A549 (cell line): ENCODE data around the gene CC2D2B.

Source experiments
- HOXB13 ChIP-seq: fragments of 250-450 bp; sonication (Bioruptor Pico); IDR thresholded peaks from 2 replicates; pipeline ENCODE4 v1.5.0; 2020; ENCODE audit warnings: low read depth, mild to moderate bottlenecking, moderate library complexity
- JUN ChIP-seq, 2 experiments: fragments of >200 bp; sonication (Bioruptor Twin); formaldehyde crosslinking; IDR thresholded peaks; 2 replicates in 1 of 2; 3 replicates in 1 of 2; pipeline ENCODE4 v1.6.1; 2016 to 2017
- PHF8 ChIP-seq: fragments of 200-600 bp; sonication (generic); IDR thresholded peaks from 2 replicates; pipeline ENCODE4 v1.6.1; 2016; ENCODE audit warnings: low read depth, mild to moderate bottlenecking, antibody characterized with exemption, moderate library complexity, borderline replicate concordance
- POLR2A ChIP-seq: IDR thresholded peaks from 2 replicates; pipeline ENCODE4 v1.6.1; 2012; ENCODE audit warnings: mild to moderate bottlenecking, low read length
- RFX5 ChIP-seq: fragments of 450-650 bp; IDR thresholded peaks from 2 replicates; pipeline ENCODE4 v1.7.1; 2014; ENCODE audit warnings: antibody characterized with exemption, mild to moderate bottlenecking, moderate library complexity
- TF ChIP-seq, protein P1 (sequence below): fragments of >200 bp; sonication (Bioruptor Twin); formaldehyde crosslinking; IDR thresholded peaks from 3 replicates; pipeline ENCODE4 v1.5.1; 2016
- TF ChIP-seq, protein P2 (sequence below): fragments of 200-600 bp; sonication (generic); IDR thresholded peaks from 2 replicates; pipeline ENCODE4 v1.6.1; 2016; ENCODE audit warnings: antibody characterized with exemption, mild to moderate bottlenecking, moderate library complexity
- TF ChIP-seq, protein P3 (sequence below): IDR thresholded peaks from 2 replicates; pipeline ENCODE4 v1.6.1; 2012
- TF ChIP-seq, protein P4 (sequence below): IDR thresholded peaks from 2 replicates; pipeline ENCODE4 v1.6.1; 2012; ENCODE audit warnings: low read depth, borderline replicate concordance

DNA sequence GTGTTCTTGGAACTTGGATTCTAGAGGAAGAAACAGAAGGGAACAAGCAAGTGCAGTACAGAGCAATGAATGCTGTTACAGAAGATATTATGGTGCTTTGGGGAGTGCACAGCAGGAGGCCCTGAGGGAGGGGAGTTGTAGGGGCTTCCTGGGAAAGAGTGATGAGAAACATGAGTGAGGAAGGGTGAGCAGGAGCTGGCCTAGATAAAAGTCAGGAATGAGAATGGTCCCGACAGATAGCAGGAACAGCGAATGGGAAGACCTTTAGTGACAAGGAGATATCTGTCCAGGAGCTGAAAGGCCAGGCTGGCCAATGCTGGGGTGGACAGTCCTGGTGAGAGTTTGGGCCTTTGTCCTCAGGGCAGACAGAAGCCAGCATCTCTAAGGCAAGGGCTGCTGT is 115.0 kb downstream of the CC2D2B start:
- TF ChIP-seq RFX5, result no peak
- TF ChIP-seq, protein P1, sequence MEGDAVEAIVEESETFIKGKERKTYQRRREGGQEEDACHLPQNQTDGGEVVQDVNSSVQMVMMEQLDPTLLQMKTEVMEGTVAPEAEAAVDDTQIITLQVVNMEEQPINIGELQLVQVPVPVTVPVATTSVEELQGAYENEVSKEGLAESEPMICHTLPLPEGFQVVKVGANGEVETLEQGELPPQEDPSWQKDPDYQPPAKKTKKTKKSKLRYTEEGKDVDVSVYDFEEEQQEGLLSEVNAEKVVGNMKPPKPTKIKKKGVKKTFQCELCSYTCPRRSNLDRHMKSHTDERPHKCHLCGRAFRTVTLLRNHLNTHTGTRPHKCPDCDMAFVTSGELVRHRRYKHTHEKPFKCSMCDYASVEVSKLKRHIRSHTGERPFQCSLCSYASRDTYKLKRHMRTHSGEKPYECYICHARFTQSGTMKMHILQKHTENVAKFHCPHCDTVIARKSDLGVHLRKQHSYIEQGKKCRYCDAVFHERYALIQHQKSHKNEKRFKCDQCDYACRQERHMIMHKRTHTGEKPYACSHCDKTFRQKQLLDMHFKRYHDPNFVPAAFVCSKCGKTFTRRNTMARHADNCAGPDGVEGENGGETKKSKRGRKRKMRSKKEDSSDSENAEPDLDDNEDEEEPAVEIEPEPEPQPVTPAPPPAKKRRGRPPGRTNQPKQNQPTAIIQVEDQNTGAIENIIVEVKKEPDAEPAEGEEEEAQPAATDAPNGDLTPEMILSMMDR, result no peak
- TF ChIP-seq, protein P2, sequence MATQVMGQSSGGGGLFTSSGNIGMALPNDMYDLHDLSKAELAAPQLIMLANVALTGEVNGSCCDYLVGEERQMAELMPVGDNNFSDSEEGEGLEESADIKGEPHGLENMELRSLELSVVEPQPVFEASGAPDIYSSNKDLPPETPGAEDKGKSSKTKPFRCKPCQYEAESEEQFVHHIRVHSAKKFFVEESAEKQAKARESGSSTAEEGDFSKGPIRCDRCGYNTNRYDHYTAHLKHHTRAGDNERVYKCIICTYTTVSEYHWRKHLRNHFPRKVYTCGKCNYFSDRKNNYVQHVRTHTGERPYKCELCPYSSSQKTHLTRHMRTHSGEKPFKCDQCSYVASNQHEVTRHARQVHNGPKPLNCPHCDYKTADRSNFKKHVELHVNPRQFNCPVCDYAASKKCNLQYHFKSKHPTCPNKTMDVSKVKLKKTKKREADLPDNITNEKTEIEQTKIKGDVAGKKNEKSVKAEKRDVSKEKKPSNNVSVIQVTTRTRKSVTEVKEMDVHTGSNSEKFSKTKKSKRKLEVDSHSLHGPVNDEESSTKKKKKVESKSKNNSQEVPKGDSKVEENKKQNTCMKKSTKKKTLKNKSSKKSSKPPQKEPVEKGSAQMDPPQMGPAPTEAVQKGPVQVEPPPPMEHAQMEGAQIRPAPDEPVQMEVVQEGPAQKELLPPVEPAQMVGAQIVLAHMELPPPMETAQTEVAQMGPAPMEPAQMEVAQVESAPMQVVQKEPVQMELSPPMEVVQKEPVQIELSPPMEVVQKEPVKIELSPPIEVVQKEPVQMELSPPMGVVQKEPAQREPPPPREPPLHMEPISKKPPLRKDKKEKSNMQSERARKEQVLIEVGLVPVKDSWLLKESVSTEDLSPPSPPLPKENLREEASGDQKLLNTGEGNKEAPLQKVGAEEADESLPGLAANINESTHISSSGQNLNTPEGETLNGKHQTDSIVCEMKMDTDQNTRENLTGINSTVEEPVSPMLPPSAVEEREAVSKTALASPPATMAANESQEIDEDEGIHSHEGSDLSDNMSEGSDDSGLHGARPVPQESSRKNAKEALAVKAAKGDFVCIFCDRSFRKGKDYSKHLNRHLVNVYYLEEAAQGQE, result no peak
- no peak for TF ChIP-seq PHF8
- TF ChIP-seq, protein P3, sequence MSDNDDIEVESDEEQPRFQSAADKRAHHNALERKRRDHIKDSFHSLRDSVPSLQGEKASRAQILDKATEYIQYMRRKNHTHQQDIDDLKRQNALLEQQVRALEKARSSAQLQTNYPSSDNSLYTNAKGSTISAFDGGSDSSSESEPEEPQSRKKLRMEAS, result no peak
- no peak for TF ChIP-seq POLR2A
- TF ChIP-seq, protein P4, sequence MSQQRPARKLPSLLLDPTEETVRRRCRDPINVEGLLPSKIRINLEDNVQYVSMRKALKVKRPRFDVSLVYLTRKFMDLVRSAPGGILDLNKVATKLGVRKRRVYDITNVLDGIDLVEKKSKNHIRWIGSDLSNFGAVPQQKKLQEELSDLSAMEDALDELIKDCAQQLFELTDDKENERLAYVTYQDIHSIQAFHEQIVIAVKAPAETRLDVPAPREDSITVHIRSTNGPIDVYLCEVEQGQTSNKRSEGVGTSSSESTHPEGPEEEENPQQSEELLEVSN, result no peak
- no peak for TF ChIP-seq HOXB13 (CRISPR knock-in tag)
- no peak for TF ChIP-seq JUN (IDR thresholded peaks at IDR 0.05)
